ENCODE data around the gene MEIKIN.

- no peak for TF ChIP-seq CTCF (IDR thresholded peaks at IDR 0.05; ENCODE audit: low read depth, low read length)
- no peak for TF ChIP-seq EZH2phosphoT487 (IDR thresholded peaks at IDR 0.05; ENCODE audit: low read depth)
Measured at GRCh38 chr5:131821221-131821620, 124.2 kb downstream of the MEIKIN start.
